HG03575 (cell line): ENCODE measurements around the gene LGR4.
"Not testable (repeated sequence)": the region's sequence is repeated elsewhere in the genome, so short reads cannot be mapped to it uniquely, and the experiment has no call there.

Experiments
- ATAC-seq: cut with Tn5 transposase; IDR thresholded peaks from one replicate; pipeline ENCODE4 v1.9.1; 2021; ENCODE audit not compliant: unreplicated experiment, insufficient number of reproducible peaks, low FRiP score; ENCODE audit errors: extremely low read depth

LGR4 gene, protein sequence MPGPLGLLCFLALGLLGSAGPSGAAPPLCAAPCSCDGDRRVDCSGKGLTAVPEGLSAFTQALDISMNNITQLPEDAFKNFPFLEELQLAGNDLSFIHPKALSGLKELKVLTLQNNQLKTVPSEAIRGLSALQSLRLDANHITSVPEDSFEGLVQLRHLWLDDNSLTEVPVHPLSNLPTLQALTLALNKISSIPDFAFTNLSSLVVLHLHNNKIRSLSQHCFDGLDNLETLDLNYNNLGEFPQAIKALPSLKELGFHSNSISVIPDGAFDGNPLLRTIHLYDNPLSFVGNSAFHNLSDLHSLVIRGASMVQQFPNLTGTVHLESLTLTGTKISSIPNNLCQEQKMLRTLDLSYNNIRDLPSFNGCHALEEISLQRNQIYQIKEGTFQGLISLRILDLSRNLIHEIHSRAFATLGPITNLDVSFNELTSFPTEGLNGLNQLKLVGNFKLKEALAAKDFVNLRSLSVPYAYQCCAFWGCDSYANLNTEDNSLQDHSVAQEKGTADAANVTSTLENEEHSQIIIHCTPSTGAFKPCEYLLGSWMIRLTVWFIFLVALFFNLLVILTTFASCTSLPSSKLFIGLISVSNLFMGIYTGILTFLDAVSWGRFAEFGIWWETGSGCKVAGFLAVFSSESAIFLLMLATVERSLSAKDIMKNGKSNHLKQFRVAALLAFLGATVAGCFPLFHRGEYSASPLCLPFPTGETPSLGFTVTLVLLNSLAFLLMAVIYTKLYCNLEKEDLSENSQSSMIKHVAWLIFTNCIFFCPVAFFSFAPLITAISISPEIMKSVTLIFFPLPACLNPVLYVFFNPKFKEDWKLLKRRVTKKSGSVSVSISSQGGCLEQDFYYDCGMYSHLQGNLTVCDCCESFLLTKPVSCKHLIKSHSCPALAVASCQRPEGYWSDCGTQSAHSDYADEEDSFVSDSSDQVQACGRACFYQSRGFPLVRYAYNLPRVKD

DNA sequence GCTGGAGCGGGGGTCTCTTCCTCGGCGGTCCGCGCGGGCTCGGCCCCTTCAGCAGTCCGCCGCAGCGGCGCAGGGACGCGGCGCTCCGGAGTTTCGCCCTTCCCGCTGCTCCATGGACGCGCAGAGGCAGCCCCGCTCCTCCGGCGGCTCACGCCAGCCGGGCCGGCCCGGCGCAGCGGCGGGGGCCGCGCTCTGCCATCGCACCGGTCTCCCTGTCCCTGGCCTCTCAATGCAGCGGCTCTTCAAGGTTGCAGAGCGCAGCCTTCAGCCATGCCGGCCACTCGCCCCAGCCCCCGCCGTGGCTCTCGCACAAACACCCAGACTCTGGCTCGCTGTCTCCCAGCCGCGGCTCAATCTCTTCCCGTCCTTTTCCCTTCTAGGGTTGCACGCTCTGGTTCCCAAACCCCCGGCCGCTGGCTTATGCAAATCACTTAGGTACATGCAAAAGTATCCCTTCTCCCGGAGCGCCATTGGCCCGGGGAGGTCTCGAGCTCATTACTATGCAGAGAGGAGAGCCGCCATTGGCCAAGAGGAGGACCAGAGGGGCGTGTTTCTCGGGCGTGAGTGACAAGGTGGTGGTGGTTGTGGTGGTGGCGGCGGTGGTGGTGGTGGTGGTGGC, at the start of gene LGR4:
LGR4 (minus strand) TSS at position 393 of the 619 bp plus-strand sequence. CDS start 488 bp downstream, outside the sequence.
- peak; percentile 72 for ATAC-seq

DNA sequence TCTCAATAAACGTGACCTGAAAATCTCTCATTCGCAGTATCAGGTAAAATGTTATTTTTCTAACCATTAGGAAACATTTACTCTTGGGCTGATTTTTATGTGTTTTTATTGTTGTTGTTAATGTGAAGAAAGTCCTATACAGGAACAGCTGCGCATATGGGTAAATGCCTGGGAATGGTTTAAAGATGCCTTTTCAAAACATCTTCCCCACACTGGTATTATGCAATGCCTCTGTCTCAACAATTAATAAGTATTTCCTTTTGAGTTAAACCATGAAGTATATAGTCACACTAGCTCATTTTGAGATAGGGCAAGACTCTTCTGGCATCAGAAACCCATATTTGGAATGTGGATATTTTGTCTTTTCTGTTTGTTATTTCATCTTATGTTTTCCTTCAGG, 47.6 kb upstream of the LGR4 start:
- no peak for ATAC-seq

DNA sequence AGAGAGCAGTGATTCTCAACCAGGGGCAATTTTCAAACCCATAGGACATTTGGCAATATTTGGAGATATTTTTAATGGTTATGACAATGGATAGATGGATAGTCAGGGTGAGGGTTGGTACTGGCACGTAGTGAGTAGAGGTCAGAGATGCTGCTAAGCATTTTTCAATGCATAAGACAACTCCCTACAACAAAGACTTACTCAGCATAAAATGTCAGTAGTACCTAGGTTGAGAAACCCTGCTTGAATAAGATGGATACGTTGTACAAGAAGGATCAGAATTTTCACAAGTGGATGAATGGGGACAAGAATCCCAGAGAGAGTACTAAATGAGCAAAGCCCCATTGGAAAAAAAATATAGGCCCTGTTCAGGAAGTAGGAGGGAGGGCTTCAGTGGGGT, 45.9 kb upstream of the LGR4 start:
- no peak for ATAC-seq

DNA sequence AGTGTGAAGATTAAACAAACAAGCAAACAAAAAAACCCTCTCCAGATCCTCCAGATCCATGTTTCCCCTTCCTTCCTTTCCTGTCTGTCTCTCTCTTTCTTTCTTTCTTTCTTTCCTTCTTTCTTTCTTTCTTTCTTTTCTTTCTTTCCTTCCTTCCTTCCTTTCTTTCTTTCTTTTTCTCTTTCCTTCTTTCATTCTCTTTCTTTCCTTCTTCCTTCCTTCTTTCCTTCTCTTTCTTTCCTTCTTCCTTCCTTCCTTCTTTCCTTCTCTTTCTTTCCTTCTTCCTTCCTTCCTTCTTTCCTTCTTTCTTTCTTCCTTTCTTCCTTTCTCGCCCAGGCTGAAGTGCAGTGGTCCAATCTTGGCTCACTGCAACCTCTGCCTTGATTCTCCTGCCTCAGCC, 44.9 kb upstream of the LGR4 start:
- ATAC-seq = not testable (repeated sequence)

DNA sequence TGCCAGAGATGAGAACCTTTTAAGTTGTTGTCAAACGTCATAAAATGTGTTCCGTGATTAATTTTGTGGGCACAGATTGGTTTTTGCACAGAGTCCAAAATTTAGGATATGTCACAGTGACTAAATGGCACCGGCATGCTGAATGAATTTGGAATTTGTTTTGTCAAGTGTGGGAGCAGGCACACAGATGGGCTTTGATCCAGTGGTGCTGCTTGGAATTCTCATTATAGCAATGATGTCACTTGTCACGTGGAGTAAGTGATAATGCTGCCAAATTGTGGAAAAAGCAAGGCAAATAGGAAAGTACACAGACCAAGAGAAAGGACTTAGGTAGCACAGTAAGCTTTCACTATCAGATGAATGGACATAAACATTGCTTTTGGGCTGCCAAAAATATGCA, 42.0 kb upstream of the LGR4 start:
- ATAC-seq = no peak

DNA sequence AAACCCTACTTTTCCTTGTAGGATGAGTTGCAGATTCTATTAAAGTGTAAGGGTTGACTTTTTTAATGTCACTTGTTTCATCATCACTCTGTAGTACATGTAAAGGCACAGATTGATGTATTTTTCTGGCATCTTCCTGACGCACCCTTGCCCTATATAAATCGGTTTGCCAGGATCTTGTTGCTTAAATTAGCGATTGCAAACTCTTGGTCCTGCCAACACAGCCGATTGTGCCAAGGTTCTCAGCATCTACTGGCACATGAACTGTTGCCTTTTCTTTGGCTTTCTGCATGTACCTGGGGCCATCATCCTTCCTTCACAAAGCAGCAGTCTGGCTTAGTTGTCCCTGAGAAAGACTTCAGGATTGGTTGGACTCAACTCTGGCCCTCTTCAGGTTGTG, 41.5 kb upstream of the LGR4 start:
- no peak for ATAC-seq

DNA sequence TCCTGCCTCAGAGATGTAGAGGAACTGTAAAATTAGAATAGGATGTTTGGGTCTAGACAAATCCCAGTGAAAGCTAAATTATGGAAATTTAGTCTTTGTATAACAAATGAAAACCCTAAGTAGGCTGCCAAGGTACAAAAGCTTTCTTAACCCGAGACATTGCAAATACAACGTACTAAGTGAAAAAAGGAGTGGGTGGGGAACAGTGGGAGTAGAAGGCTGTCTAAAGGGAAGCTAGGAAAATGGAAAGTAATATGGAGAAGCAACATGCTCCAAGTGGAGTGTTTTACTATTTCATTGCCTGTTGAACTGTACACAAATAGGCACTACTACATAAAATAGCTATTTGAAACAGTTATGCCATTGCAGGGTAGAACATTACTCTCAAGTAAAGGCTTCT, 40.8 kb upstream of the LGR4 start:
- no peak for ATAC-seq

DNA sequence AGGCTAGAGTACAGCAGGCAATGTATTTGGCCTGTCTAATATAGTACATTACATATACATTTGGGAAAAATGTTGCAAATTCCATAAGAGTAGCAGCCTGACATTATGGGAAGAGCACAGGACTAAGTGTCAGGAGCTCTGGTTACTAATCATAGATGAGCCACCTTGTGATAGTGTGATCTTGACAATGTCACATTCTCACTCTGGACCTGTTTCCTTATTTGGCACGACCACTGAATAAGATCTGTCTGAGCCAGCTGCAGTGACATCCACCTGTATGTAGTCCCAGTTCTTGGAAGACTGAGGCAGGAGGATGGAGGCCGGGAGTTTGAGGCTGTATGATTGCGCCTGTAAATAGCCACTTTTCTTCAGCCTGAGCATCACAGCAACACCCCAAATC, 39.6 kb upstream of the LGR4 start:
- no peak for ATAC-seq

DNA sequence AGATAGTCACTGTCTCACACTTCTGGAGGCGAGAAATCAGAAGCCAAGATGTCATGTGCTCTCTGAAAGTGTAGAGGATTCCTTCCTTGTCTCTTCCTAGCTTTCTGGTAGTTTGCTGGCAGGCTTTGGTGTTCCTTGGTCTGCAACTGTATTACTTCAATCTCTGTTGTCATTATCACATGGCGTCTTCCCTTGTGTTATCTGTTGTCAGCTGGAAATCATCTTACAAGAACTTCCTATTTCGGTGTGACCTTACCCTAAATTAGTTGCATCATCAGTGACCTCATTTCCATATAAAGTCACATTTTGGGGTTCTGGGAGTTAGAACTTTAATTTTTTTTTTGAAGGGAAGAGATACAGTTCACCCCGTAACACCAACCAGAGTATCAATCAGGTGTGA, 37.3 kb upstream of the LGR4 start:
- ATAC-seq = no peak

DNA sequence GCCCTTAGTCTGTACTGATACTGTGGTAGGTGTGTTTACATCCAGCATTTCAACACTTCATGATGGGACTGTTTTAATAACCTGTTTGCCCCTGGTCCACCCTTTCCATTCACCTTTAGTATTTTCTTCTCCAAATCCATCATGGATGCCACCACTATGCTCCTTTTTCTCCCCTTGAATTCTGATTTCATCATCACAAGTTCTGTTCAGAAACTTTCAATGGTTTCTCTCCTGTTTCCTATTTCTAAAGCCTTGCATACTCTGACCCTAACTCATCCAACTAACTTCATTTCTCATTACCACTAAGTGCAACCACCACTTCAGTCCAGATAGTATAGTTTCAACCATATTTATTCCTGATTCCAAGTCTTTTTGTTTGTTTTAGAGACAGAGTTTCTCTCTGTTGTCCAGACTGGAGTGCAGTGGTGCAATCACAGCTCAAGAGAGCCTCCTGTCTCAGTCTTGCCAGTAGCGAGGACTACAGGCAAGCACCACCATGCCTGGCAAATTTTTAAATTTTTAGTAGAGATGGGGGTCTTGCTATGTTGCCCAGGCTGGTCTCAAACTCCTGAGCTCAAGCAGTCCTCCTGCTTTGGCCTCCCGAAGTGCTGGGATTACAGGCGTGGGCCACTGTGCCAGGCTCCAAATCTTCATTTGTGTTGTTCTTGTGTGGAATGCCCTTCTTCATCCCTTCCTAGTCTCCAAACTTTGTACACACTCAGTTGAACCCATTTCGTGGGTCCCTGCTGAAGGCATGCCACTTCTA, 35.1 kb upstream of the LGR4 start:
- ATAC-seq = no peak

DNA sequence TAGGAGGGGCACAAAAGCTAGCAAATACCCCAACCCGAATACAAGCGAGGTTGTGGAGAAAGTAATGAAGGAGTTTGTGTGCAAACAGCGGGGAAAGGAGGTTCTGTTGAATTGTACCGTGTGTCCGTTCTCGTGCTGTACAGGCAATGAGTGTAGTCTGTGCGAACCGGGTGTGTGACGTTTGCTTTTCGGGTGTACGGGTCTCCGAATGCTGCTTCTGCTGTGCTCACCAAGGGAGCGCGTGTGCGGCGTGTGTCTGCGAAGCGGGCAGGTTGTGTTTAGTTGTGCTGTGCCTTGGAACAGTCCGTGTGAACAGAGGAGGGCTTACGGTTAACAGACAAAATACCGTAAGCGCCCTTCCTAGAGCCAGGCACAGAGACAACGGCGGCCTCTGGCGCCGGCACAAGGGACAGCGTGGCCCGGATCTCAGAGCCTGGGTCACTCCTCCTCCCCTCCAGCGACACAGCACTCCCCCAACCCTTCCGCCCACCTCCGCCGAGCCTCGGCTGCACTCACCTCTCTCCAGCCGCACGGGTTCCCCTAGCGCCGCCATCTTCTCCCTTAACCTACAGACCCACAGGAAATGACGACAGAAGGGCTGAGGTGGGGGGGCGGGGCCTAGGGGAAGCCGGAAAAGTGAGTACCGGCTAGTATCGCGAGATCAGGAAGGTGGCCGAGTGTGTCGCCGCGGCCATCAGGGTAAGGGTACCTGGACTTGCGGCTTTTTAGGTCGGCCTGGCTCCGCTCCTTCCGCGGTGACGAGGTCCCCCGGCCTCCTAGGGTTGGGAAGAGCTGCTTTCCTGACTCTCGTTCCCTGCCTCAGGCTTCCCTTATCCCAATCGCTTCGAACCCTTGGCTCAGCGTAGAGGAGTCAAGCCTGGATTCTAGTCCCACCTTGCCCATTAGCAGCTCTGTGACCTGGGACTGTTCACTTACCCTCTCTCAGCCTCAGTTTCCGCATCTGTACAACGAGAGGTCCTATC, 33.9 kb upstream of the LGR4 start, which contains the start of gene LIN7C:
LIN7C (minus strand) TSS at position 570 of the 983 bp plus-strand sequence; CDS start at position 553, 17 bp downstream.
- peak; percentile 81 for ATAC-seq

DNA sequence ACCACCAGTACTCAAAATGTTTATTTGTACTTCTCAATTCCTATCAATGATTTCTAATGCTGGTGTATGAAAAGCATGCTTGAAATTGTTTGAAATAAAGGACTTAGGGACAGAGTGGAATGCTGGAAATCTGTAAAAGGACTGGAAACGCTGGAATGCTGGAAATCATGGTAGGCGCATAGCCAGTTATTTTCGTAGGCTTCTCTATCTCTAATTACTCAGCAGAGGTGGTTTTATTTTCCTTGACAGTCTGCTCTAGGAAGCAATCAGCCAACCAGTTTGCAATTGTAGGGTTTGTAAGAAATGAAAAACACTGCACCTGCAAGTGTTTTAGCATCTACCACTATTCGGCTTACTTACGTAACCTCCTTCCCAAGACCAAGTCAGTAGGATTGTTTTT, 33.2 kb upstream of the LGR4 start:
- ATAC-seq = peak; percentile 4

DNA sequence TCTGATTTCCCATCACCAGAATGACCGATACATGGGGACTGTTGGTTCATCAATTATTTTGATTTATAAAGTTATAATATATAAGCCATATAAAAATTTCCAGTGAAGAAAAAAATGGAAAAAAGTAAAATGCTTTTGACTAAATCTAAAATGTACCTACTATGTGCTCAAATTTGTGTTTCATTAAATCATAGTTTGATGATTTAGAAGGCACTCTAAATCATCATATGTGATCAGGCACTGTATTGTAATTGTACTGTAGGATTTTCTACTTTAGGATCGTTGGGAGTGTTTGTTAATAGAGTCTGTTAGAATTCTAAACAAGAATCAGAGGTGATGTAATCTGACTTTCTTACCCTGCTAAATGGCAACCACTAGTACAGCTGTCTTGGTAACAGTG, 31.6 kb upstream of the LGR4 start:
- ATAC-seq = no peak

DNA sequence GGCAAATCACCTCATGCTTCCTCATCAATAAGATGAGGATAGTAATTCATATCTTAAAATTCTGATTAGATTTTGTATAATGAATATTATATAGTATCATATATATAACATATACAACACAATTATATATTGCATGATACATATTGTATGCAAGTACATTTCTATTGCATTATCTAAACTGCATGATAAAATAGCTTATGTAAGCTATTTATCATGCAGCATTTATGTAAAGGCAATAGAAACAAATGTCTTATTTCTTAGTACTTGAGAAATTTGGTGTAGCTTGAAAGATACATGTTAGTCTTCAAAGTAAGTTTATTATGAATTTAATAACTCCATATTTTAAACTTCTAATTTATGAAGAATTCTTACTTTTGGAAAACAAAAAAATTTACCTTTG, 28.5 kb upstream of the LGR4 start:
- ATAC-seq = no peak

DNA sequence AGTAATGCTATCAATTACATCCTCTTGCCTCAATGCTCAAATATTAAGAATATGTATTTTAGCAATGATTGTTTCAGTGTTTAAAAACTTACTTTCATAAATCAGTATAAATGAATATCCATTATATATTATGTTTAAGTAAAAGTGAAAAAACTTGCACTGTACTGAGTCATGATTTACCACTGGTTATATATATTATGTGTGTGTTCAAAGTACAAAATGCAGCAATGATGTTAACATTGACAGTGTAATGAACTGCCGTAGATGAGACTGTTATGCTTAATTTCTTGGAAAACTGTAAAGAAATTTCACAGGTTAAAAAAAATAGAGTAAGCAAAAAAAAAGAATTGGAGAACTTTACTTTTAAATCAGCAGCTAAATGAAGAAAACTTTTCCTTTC, 25.3 kb upstream of the LGR4 start:
- ATAC-seq = no peak

DNA sequence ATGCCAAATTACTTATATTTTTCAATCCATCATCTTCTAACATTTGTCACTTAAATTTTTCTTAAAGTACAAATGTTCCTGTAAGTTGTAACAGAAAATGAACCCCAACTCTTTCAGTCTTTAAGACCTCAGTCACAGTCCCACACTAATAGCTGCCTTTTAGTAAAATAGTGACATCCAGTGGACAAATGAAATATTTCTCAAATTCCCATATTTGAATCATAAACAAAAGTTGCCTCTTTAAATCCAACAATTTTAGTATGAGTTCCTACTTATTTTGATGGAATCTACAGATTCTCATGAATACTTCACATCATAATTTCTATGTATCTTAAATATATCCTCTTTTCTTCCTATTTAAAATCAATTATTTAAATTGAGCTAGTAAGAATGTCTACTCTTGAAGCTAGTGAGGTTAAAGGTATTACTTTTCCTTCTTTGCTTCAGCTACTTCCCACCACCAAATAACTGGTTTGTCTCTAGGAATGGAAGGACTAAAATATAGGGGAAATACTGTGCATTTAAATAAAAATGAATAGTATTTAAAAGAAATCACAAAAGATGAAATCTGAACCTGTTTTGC, 24.8 kb upstream of the LGR4 start:
- ATAC-seq = no peak

DNA sequence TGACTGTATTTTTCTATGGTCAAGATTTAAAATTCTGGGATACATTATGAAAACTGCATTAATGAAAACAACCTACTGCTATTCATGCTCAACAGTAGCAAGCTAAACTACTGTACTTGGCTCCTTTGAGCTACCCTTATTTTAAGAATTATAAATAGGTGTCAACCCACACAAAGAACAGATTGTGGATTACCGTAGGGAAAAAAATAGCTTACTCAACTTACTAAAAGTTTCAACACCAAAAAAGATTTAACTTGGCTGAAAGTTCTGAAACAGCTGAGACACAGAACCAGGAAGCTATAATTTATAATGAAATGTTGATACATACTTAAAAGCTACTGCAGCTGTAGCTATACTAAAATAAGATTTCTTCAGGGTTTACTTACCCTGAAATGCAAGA, 23.9 kb upstream of the LGR4 start:
- no peak for ATAC-seq
